Hepatocyte (in vitro differentiated cells): ENCODE measurements around the gene AARSD1. TPM values are rescaled to one million over a fixed set of nuclear protein-coding genes. Genes with fewer than 3 reads are reported as not detected.

Experiments
- DNase-seq: peaks from one replicate; pipeline ENCODE4 v3.0.0-alpha.2; 2016; ENCODE audit warnings: low spot score
- H2AFZ ChIP-seq: fragments of 200-600 bp; sonication (generic); 2 replicates; pipeline ENCODE4 v1.6.0; 2016; ENCODE audit warnings: antibody characterized with exemption, mild to moderate bottlenecking
- H3K27ac ChIP-seq: fragments of 200-600 bp; sonication (generic); 2 replicates; pipeline ENCODE4 v1.5.1; 2016; ENCODE audit warnings: mild to moderate bottlenecking
- H3K27me3 ChIP-seq: fragments of 200-600 bp; sonication (generic); 2 replicates; pipeline ENCODE4 v1.6.1; 2016
- H3K36me3 ChIP-seq: fragments of 200-600 bp; sonication (generic); replicated peaks from 2 replicates; pipeline ENCODE4 v1.5.1; 2016; ENCODE audit warnings: low read depth; ENCODE audit not compliant: insufficient read depth
- H3K4me1 ChIP-seq: fragments of 200-600 bp; sonication (generic); 2 replicates; pipeline ENCODE4 v1.5.1; 2016; ENCODE audit warnings: mild to moderate bottlenecking, moderate library complexity; ENCODE audit not compliant: insufficient read depth
- H3K4me2 ChIP-seq: fragments of 200-600 bp; sonication (generic); 2 replicates; pipeline ENCODE4 v1.6.0; 2016
- H3K4me3 ChIP-seq: fragments of 200-600 bp; sonication (generic); 2 replicates; pipeline ENCODE4 v1.5.1; 2016; ENCODE audit warnings: mild to moderate bottlenecking
- H3K79me2 ChIP-seq: fragments of 200-600 bp; sonication (generic); 2 replicates; pipeline ENCODE4 v1.6.0; 2017; ENCODE audit warnings: mild to moderate bottlenecking
- H3K9me2 ChIP-seq: fragments of 200-600 bp; sonication (generic); replicated peaks from 2 replicates; pipeline ENCODE4 v1.6.0; 2017; ENCODE audit warnings: mild to moderate bottlenecking; ENCODE audit not compliant: insufficient read depth
- H3K9me3 ChIP-seq: fragments of 200-600 bp; sonication (generic); 2 replicates; pipeline ENCODE4 v1.5.1; 2016; ENCODE audit warnings: low read depth, mild to moderate bottlenecking
- H4K20me1 ChIP-seq: fragments of 200-600 bp; sonication (generic); 2 replicates; pipeline ENCODE4 v1.6.0; 2016; ENCODE audit warnings: mild to moderate bottlenecking; ENCODE audit not compliant: insufficient read depth, poor library complexity, severe bottlenecking
- EZH2 ChIP-seq: fragments of 200-600 bp; sonication (generic); IDR thresholded peaks from 2 replicates; pipeline ENCODE4 v1.6.1; 2016; ENCODE audit warnings: antibody characterized with exemption, mild to moderate bottlenecking, borderline replicate concordance
- EZH2phosphoT487 ChIP-seq: fragments of 200-600 bp; sonication (generic); IDR thresholded peaks from one replicate; pipeline ENCODE4 v1.6.1; 2018; ENCODE audit warnings: antibody characterized with exemption, mild to moderate bottlenecking, low read depth, moderate library complexity; ENCODE audit not compliant: unreplicated experiment, severe bottlenecking
- WGBS: methylation state at CpG from one replicate; pipeline ENCODE4 v1.1.6; 2016; ENCODE audit warnings: low lambda C conversion rate; ENCODE audit errors: missing lambda C conversion rate; 5-methylcytosine and 5-hydroxymethylcytosine counted together
- polyA plus RNA-seq: library from polyadenylated mRNA; unstranded; fragments of >200 nt; fragmentation: Nextera tagmentation; extraction: Ambion mirVana; gene quantifications from 2 replicates; pipeline ENCODE4 v1.2.1, GENCODE V29; 2016
- small RNA-seq: library from RNA; depleted of rRNA; stranded (forward); fragments of <200 nt; gene quantifications from one replicate; pipeline ENCODE3, GENCODE V24; 2014
- total RNA-seq: library from RNA; depleted of rRNA; stranded (reverse); fragments of >200 nt; gene quantifications from 2 replicates; pipeline ENCODE4 v1.2.3, GENCODE V29; 2014
- TF ChIP-seq, protein P1 (sequence below): fragments of 200-600 bp; sonication (generic); IDR thresholded peaks from 2 replicates; pipeline ENCODE4 v1.5.1; 2016; ENCODE audit warnings: antibody characterized with exemption, mild to moderate bottlenecking; ENCODE audit not compliant: poor library complexity

AARSD1 gene
- total and polyA plus RNA-seq, 2 experiments from 2014 or later, result 25.8 to 41.0 TPM

DNA sequence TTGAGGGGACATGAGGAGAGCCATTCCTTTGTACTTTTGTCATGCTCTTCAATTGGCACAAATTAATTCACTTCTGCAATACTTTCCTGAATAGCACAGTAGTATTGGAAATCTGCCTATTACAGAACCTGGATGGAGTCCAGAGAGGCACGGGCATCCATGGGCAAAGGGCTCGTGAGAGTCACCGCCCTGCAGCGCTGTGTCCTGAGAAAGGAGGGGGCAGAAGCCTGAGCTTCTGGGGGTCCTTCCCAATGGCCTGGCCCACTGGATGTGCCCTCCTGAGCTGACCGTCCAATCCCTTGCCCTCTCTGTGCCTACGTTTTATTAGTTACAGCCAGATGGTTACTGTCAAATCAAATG is 60.2 kb downstream of the AARSD1 start:
- H3K27me3 ChIP-seq, result peaks cover 8% of the 10 kb centered on the region
- H3K36me3 ChIP-seq, result no peaks in the 10 kb centered on the region
- H3K4me1 ChIP-seq, result no peaks in the 10 kb centered on the region
- no peak overlapping the region for H2AFZ ChIP-seq
- no peaks in the 10 kb centered on the region for H3K9me2 ChIP-seq
- H4K20me1 ChIP-seq, result no peaks in the 10 kb centered on the region
- WGBS, result 85% methylated on average over 6 of the region's 6 CpGs
- DNase-seq, result no peak
- TF ChIP-seq EZH2, result no peak
- no peak for TF ChIP-seq EZH2phosphoT487
- TF ChIP-seq, protein P1, sequence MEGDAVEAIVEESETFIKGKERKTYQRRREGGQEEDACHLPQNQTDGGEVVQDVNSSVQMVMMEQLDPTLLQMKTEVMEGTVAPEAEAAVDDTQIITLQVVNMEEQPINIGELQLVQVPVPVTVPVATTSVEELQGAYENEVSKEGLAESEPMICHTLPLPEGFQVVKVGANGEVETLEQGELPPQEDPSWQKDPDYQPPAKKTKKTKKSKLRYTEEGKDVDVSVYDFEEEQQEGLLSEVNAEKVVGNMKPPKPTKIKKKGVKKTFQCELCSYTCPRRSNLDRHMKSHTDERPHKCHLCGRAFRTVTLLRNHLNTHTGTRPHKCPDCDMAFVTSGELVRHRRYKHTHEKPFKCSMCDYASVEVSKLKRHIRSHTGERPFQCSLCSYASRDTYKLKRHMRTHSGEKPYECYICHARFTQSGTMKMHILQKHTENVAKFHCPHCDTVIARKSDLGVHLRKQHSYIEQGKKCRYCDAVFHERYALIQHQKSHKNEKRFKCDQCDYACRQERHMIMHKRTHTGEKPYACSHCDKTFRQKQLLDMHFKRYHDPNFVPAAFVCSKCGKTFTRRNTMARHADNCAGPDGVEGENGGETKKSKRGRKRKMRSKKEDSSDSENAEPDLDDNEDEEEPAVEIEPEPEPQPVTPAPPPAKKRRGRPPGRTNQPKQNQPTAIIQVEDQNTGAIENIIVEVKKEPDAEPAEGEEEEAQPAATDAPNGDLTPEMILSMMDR, result no peak
- H3K27ac ChIP-seq, result no peak overlapping the region
- no peak overlapping the region for H3K4me3 ChIP-seq
- no peak overlapping the region for H3K4me2 ChIP-seq
- no peaks in the 10 kb centered on the region for H3K9me3 ChIP-seq
- H3K79me2 ChIP-seq, result no peaks in the 10 kb centered on the region

DNA sequence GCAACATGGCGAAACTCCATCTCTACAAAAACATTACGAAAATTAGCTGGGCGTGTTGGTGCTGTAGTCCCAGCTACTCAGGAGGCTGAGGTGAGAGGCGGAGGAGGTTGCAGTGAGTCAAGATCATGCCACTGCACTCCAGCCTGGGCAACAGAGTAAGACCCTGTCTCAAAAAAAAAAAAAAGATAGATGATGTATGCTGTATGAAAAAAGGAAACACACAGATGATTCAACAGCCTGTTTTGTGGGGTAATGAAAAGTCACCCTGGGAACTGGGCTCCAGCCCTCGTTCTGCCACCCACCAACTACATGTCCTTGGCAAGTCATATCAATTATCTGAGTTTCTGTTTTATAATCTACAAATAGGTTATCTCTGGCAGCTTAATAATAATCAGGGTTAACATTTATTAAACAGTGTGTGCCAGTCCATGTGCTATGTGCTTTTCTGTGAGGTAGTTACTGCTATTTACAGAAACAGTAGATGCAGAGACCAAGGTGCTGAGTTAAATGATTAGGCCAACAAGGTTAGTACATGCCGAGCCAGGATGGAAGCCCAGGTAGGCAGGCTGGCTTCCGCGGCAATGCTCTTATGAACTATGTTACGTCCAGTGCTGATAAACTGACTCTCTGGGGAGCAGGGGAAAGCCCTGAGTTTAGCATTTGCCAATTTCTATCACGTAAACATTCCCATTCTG is 62.6 kb downstream of the AARSD1 start:
- WGBS, result 84% methylated on average over 10 of the region's 10 CpGs
- Histone ChIP-seq H3K9me2 (no peaks in the 10 kb centered on the region), H3K27ac (no peak overlapping the region), H3K4me3 (no peak overlapping the region), H3K36me3 (no peaks in the 10 kb centered on the region), H4K20me1 (no peaks in the 10 kb centered on the region), H3K4me2 (no peak overlapping the region), H3K27me3 (no peaks in the 10 kb centered on the region), H3K4me1 (no peaks in the 10 kb centered on the region), H3K79me2 (no peaks in the 10 kb centered on the region), H3K9me3 (no peaks in the 10 kb centered on the region), H2AFZ (no peak overlapping the region)
- no peak for DNase-seq
- TF ChIP-seq EZH2phosphoT487, result no peak
- TF ChIP-seq, protein P1, result no peak
- TF ChIP-seq EZH2, result no peak

Small RNA genes lying within 50 kb of the gene (small RNA-seq; reads per million reads assigned to genes)
- gene AARSD1 (not detected), gene RF00561 (not detected)

Other genes with a start within 250 kb of the AARSD1 start
- gene EZH1, start 219.4 kb downstream of the AARSD1 start, total RNA-seq, result 12.5 and 22.5 TPM in 2 replicates
- gene EZH1, start 219.4 kb downstream of the AARSD1 start, polyA plus RNA-seq, result 9.5 and 18.4 TPM in 2 replicates
- 8.7 and 13.1 TPM in 2 replicates for gene RAMP2, start 203.2 kb downstream of the AARSD1 start, total RNA-seq
- gene RAMP2, start 203.2 kb downstream of the AARSD1 start, polyA plus RNA-seq, result 48.7 and 62.3 TPM in 2 replicates
- 89.9 and 107 TPM in 2 replicates for gene VPS25, start 191.0 kb downstream of the AARSD1 start, total RNA-seq
- 121 and 125 TPM in 2 replicates for gene VPS25, start 191.0 kb downstream of the AARSD1 start, polyA plus RNA-seq
- gene WNK4, start 183.8 kb downstream of the AARSD1 start, total RNA-seq, result 1.0 and 1.5 TPM in 2 replicates
- gene WNK4, start 183.8 kb downstream of the AARSD1 start, polyA plus RNA-seq, result 1.7 and 2.2 TPM in 2 replicates
- gene COA3, start 165.8 kb downstream of the AARSD1 start, total RNA-seq, result 117 and 133 TPM in 2 replicates
- 219 and 252 TPM in 2 replicates for gene COA3, start 165.8 kb downstream of the AARSD1 start, polyA plus RNA-seq
- gene CNTD1, start 165.6 kb downstream of the AARSD1 start, total RNA-seq, result 0.08 and 1.2 TPM in 2 replicates
- gene CNTD1, start 165.6 kb downstream of the AARSD1 start, polyA plus RNA-seq, result 1.5 and 2.4 TPM in 2 replicates
- 68.7 and 73.4 TPM in 2 replicates for gene BECN1, start 140.2 kb downstream of the AARSD1 start, total RNA-seq
- gene BECN1, start 140.2 kb downstream of the AARSD1 start, polyA plus RNA-seq, result 70.4 and 75.2 TPM in 2 replicates
- 86.4 and 89.0 TPM in 2 replicates for gene PSME3, start 131.1 kb downstream of the AARSD1 start, total RNA-seq
- gene PSME3, start 131.1 kb downstream of the AARSD1 start, polyA plus RNA-seq, result 99.4 and 99.5 TPM in 2 replicates
- 0.92 and 1.1 TPM in 2 replicates for gene AOC2, start 119.9 kb downstream of the AARSD1 start, total RNA-seq
- 1.3 and 2.2 TPM in 2 replicates for gene AOC2, start 119.9 kb downstream of the AARSD1 start, polyA plus RNA-seq
- gene AOC3, start 113.3 kb downstream of the AARSD1 start, total RNA-seq, result 1.0 and 1.9 TPM in 2 replicates
- gene AOC3, start 113.3 kb downstream of the AARSD1 start, polyA plus RNA-seq, result 2.3 and 2.5 TPM in 2 replicates
- gene G6PC1, start 63.7 kb downstream of the AARSD1 start, total RNA-seq, result 14.2 and 18.2 TPM in 2 replicates
- 8.2 and 24.2 TPM in 2 replicates for gene G6PC1, start 63.7 kb downstream of the AARSD1 start, polyA plus RNA-seq
- 0.64 and 2.4 TPM in 2 replicates for gene PTGES3L, start 15.6 kb upstream of the AARSD1 start, total RNA-seq
- 0.40 and 0.73 TPM in 2 replicates for gene PTGES3L, start 15.6 kb upstream of the AARSD1 start, polyA plus RNA-seq
- gene RUNDC1, start 16.1 kb upstream of the AARSD1 start, total RNA-seq, result 8.0 and 11.4 TPM in 2 replicates
- gene RUNDC1, start 16.1 kb upstream of the AARSD1 start, polyA plus RNA-seq, result 19.6 and 20.3 TPM in 2 replicates
- gene RPL27, start 34.0 kb upstream of the AARSD1 start, total RNA-seq, result 1,020 and 1,179 TPM in 2 replicates
- 580 and 602 TPM in 2 replicates for gene RPL27, start 34.0 kb upstream of the AARSD1 start, polyA plus RNA-seq
- gene IFI35, start 42.3 kb upstream of the AARSD1 start, total RNA-seq, result 14.4 and 18.4 TPM in 2 replicates
- 27.5 and 37.8 TPM in 2 replicates for gene IFI35, start 42.3 kb upstream of the AARSD1 start, polyA plus RNA-seq
- 181 and 207 TPM in 2 replicates for gene VAT1, start 57.9 kb upstream of the AARSD1 start, total RNA-seq
- 219 and 251 TPM in 2 replicates for gene VAT1, start 57.9 kb upstream of the AARSD1 start, polyA plus RNA-seq
- 4.6 and 6.3 TPM in 2 replicates for gene RND2, start 60.8 kb upstream of the AARSD1 start, total RNA-seq
- 2.6 and 3.2 TPM in 2 replicates for gene RND2, start 60.8 kb upstream of the AARSD1 start, polyA plus RNA-seq
- 4.8 and 8.0 TPM in 2 replicates for gene BRCA1, start 160.9 kb upstream of the AARSD1 start, total RNA-seq
- gene BRCA1, start 160.9 kb upstream of the AARSD1 start, polyA plus RNA-seq, result 6.2 and 7.0 TPM in 2 replicates
- 82.4 and 82.7 TPM in 2 replicates for gene NBR1, start 206.8 kb upstream of the AARSD1 start, total RNA-seq
- gene NBR1, start 206.8 kb upstream of the AARSD1 start, polyA plus RNA-seq, result 37.6 and 37.7 TPM in 2 replicates
- gene TMEM106A, start 247.4 kb upstream of the AARSD1 start, total RNA-seq, result 6.7 and 11.4 TPM in 2 replicates
- gene TMEM106A, start 247.4 kb upstream of the AARSD1 start, polyA plus RNA-seq, result 7.2 and 8.4 TPM in 2 replicates